HG03460 (cell line): ENCODE measurements around the gene CELA3B.
"Not testable (repeated sequence)": the region's sequence is repeated elsewhere in the genome, so short reads cannot be mapped to it uniquely, and the experiment has no call there.

Experiments
- ATAC-seq: cut with Tn5 transposase; IDR thresholded peaks from one replicate; pipeline ENCODE4 v1.9.1; 2021; ENCODE audit not compliant: unreplicated experiment

The CELA3B gene

DNA sequence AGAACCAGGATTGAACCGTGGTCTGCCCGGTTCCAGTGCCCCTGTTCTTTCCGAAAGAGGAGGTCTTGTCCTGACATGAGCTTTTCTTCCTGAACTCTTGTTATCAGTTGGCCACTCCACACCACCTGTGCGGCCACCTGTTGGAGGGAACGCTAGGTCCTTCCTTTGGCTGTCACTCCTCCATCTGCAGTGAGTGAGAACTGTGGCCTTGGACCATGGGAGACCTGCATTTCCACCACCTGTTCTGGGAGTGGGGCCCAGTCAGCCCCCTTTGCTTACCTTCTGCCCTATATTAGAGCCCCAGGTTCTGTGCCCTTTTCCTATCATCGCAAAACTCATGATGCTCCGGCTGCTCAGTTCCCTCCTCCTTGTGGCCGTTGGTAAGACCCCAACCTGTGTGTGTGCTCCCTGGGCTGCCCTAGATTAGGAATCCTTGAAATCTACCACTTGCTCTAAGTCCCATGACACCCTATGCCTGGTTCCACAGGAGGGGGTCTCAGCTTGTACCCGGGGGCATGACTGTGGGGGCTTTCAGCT lies at the start of gene CELA3B:
Gene CELA3B, plus strand, starts transcription at position 320 of the 537 bp plus-strand sequence. Its CDS starts 18 bp downstream, at position 338.
- ATAC-seq: not testable (repeated sequence)

DNA sequence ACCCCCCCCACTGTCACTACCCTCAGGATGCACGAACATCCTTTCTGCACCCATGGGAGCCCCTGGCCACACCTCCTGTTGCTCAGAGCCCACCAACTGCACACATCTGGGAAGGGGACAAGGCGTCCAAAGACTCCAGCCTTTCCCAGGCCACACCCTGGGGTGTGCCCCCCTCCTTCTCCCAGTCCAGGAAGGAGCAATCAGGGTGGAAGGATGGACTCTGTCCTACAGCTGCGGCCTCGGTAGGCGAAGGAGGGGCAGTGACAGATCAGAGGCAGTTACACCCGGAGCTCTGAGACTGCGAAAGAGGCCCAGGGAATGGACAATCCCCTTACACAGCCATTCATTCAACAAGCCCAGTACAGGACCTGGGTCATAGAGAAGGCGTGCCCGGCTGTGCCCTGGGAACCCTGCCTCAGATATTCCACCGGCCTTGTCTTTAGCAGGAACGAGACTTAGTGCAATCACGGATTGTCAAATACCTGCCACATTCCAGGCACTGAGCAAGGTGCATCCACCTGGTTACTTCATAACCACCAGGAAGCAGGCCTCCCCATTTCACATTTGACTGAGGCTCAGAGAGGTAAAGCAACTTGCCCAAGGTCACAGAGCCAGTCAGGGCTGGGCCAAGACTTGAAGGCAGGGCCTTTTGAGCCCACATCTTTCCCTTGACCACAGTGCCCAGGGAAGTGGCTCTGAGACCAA lies 49.1 kb upstream of the CELA3B start:
- ATAC-seq: no peak

GRCh38 chr1:21930080-21930571 lies 46.7 kb upstream of the CELA3B start:
- ATAC-seq: no peak

- ATAC-seq: no peak
These were observed 46.1 kb upstream of the CELA3B start for GRCh38 chr1:21930629-21931170.

DNA sequence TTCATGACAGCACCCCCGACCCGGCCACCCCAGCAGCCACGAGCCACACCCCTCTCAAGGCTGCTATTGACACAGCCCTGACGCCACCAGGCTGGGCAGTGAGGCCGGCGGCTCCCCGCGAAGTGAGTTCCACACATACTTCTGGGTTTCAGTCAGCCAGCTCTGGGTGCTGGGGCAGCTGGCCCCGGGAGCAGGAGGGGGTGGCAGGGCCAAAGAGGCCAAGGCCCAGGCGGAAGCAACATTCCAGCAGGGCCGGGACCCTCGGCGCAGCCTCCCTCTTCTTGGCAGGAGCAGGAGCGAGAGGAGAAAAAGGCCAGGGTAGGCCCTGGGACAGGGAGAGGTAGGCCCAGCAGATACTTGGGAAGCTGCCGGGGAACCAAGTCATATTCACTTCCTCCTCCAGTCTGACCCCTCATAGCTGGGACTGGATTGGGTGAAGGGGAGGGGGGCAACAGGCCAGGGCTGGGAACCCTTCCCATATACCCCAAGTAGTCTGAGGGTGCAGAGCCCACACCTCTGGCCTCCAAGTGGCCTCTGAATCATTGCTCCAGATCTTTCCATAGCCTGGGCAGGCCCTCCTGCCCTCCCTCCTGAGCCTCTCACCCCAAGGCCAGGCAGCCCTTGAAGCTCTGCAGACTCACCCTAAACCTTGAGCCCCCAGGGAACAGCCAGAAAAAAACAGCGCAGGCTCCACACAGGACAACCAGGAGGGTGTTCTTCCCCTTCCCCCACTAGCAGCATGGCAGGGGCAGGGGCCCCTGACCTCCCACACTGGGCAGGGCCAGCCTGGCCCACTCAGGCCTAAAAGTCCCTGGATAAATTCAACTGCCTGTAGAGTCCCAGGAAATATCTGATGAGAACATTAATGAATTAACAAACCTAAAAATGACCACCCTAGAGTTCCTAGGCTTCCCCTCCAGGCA lies 45.4 kb upstream of the CELA3B start:
- ATAC-seq: no peak

DNA sequence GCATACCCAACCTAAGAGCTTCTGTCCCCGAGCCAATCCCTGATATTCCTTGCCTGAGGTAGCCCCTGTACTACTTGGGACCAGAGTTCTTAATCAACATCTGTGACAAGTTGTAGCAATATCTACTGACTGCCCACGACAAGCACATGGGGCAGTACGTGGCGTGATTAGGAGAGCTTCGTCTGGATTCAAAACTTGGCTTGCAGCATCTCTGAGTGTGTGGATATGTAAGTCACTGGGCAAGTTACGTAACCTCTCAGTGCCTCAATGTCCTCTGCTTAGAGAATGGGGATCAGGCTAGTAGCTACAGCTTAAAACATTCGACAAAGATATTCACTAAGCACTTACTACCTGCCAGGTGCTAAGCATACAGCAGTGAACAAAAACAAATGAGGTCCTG lies 44.7 kb upstream of the CELA3B start:
- no peak for ATAC-seq

GRCh38 chr1:21933397-21934248 lies 43.2 kb upstream of the CELA3B start:
- ATAC-seq: no peak

- ATAC-seq: no peak
These were observed 41.4 kb upstream of the CELA3B start for GRCh38 chr1:21935393-21935804.

DNA sequence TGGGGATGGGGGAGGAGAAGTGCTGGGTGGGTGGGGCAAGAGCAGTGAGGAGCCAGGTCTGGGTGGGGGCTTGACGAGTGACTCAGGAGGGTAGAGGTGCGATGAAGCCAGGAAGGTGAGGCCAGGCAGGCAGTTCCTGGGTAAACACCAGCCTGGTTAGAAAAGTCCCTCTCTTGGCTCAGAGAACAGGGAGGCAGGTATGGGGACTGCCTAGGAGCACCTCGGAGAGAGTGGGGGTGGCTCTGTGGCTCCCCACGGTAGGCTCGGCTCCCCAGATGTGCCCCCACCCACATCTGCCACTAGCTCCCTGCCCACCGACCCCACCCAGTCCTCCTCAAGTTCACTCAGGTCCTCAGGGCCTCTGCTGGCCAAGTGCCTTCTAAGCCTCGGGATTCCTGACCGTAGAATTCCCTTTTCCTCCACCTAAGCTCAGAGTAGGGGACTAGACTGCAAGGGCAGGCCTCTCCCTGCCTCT lies 40.9 kb upstream of the CELA3B start:
- ATAC-seq: no peak

DNA sequence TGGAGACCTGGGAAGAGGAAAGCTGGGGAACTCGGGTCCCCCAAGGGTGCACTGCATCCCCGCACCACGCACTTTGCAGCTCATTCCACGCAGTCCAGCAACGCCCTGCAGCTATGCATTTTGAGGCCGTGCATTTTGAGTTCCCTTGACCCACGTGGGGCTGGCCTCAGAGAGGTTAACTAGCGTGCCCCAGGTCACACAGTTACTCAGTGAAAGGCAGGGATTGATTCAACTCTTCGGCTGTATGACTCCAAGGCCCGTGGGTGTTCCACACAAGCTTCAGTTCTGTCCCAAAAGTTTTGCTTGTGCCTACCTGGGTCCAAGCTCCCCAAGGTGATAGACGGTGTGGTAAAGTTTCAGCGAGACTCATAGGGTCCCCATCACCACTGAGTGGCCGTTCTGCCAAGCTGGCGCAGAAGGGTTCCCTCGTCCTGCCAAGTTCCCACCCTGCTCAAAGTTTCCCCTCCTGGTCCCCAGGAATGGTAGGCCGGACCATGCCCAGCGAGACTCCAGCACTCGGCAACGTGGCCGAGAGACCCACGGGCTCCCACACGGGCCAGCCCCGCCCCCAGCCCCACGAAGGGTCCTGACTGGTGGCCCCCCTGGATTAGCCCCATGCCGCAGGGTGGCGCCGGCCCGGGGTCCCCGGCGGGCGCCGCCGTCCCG lies 40.3 kb upstream of the CELA3B start:
- ATAC-seq: no peak

DNA sequence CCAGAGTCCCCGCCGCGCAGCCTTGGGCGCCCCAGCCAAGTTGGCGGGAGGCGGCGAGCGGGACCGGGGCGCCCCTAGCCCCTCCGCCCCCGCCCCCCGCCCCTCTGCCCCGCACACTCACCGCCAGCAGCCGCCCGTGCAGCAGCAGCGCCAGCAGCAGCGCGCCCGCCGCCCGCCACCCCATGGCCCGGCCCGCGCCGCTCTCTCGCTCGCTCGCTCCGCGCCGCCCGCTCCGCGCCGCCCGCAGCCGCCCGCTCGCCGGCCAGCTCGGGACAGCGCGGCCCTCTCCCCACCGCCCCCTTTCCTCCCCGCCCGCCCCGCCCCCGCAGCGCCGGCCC lies 39.8 kb upstream of the CELA3B start, which contains the start of gene HSPG2:
Gene HSPG2, minus strand, starts transcription at position 277 of the 338 bp plus-strand sequence. Its CDS starts 93 bp downstream, at position 184.
- no peak for ATAC-seq

GRCh38 chr1:21937372-21938121 lies 39.3 kb upstream of the CELA3B start:
- ATAC-seq: no peak

DNA sequence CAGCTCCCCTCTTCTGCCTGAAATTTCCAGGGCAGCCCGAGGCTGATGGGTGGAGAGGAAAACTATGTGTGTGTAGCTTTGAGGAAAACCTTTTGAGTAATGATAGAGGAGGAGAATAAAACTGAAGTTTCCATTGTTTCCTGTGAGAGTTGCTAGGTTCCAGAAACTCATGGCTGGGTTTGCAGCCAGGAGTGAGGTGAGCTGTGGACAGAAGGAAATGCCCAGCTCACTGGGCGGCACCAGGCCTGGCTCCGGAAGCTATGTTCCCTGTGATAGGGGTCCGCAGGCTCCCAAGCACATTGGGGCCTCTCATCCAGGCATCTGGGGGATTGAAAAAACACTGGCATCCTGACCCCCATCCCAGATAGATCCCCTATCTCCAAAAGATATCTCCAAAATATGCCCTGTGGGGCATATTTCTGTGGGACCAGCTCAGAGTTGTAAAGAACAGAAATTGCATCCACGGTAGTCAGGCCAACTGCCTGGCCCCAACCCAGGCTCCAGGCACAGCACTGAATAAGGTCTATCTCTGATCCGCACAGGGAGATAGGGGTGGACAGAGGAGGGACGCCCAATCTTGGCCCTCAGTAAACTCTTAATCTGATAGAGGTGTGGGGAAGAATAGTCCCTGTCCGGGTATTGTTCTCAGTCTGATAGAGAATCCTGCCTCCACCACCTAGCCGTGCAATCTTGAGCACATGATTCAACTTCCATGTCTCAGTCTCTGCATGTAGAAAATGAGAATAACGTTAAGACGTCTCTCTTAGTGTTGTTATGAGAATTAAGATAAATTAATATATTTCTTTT lies 37.9 kb upstream of the CELA3B start:
- no peak for ATAC-seq

DNA sequence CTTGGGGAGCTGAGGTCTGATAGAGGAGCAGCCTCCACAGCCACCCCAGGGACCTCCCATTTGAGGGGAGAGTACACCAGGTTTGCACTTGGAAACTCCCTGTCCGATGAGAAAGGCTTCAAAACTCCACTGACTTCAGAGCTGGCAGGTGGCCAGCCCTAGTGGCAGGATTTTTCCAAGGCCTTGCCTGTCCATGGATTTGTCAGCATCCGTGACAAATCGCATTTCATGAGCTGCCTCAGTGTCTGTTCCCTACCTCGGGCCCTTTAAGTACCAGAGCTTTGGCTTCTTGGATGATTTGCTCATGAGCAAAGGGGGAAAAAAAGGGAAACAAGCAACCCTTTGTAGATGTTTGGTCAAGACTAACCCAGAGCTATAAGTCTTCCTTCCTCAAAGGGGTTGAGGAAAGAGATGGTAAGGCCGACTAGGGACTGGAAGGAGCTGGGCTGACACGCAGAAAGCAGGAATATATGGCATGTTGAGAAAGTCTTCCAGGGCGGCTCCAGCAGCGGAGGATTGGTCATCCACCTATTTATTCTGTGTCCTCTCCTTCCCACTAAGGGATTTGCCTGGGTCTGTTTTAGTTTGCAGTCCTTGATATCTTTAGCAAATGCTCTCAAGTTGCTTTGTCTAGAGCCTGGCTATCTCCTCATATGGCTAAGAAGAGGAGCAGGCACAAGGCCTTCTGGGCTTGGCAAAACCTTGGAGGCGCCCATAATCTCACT lies 37.0 kb upstream of the CELA3B start:
- ATAC-seq: no peak

DNA sequence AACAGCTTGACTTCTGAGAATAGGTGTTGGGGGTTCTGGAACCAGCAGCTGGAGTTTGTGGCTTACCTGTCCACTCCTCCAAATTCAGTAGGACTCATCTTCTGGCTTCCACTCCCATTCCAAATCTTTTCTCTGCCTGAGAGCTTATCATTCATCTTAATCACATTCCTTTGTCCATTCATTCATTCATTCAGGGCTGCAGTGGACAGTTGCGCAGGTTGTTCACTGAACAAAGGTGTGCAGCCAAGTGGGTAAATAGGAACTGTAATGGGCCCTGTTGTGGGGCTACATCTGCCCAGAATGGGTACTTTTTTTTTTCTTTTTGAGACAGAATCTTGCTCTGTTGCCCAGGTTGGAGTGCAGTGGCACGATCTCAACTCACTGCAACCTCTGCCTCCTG lies 36.3 kb upstream of the CELA3B start:
- no peak for ATAC-seq

DNA sequence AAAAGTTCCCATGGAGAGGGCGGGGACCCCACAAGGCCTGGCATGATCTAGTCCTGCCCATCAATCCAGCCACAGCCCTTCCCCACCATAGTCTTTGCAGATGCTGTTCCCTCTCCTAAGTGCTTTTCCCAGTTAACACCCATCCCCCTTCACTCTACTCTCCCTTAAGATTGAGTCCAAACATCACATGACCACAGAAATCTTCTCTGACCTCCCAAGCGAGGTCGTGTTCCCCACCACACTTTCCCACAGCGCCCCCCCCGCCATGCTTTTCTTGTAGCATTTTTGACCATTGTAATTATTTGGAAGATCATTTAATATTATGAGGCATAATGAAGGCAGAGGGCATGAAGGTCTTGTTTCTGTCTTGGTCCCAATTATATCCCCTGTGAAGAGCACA lies 35.5 kb upstream of the CELA3B start:
- no peak for ATAC-seq

GRCh38 chr1:21942464-21942863 lies 34.4 kb upstream of the CELA3B start:
- ATAC-seq: no peak
